ENCODE data around the gene VGF.
"Not testable (repeated sequence)": the region's sequence is repeated elsewhere in the genome, so short reads cannot be mapped to it uniquely, and the experiment has no call there.

Gene VGF

GRCh38 chr7:101134399-101134980, 30.9 kb downstream of the VGF start:
- DNase-seq = no peak

GRCh38 chr7:101133621-101134398, 31.6 kb downstream of the VGF start:
- DNase-seq = no peak

- DNase-seq = not testable (repeated sequence)
Observed at GRCh38 chr7:101132626-101133600, 32.5 kb downstream of the VGF start.

- DNase-seq = no peak
Observed at GRCh38 chr7:101129603-101130117, 35.7 kb downstream of the VGF start.

GRCh38 chr7:101128040-101128834, 37.1 kb downstream of the VGF start:
- DNase-seq = no peak

GRCh38 chr7:101127460-101128039, 37.8 kb downstream of the VGF start:
- no peak for DNase-seq

GRCh38 chr7:101126651-101127459, 38.5 kb downstream of the VGF start, which contains the start of gene SERPINE1:
Gene SERPINE1 (plus strand): TSS chr7:101127104. CDS start chr7:101128394, 1,290 bp downstream.
- DNase-seq = peak in 3 of 5 experiments; percentile 8 to 73 (median 39)

- no peak for DNase-seq
Observed at GRCh38 chr7:101125989-101126650, 39.2 kb downstream of the VGF start.

GRCh38 chr7:101124376-101125056, 40.9 kb downstream of the VGF start:
- no peak for DNase-seq

- no peak for DNase-seq
Observed at GRCh38 chr7:101123703-101124068, 41.7 kb downstream of the VGF start.

GRCh38 chr7:101122933-101123702, 42.3 kb downstream of the VGF start:
- DNase-seq = no peak

- no peak for DNase-seq
Observed at GRCh38 chr7:101121991-101122932, 43.1 kb downstream of the VGF start.

GRCh38 chr7:101121631-101121990, 43.8 kb downstream of the VGF start:
- DNase-seq = not testable (repeated sequence)

- no peak for DNase-seq
Observed at GRCh38 chr7:101120315-101120714, 45.1 kb downstream of the VGF start.

- no peak for DNase-seq
Observed at GRCh38 chr7:101119876-101120275, 45.5 kb downstream of the VGF start.

- DNase-seq = no peak
Observed at GRCh38 chr7:101118856-101119255, 46.5 kb downstream of the VGF start.

- DNase-seq = no peak
Observed at GRCh38 chr7:101116898-101117297, 48.5 kb downstream of the VGF start.

GRCh38 chr7:101115215-101115614, 50.2 kb downstream of the VGF start:
- DNase-seq = no peak
